K562 (cell line): ENCODE data around the gene ZNF155.

Experiments used
- ELF4 ChIP-seq: fragments of 450-650 bp; formaldehyde crosslinking; IDR thresholded peaks from 2 replicates; pipeline ENCODE4 v1.4.0; 2022; ENCODE audit warnings: missing genetic modification characterization
- ETV6 ChIP-seq, 3 experiments: fragments of 150-350 bp in 1 of 3; sonication (generic) in 1 of 3; formaldehyde crosslinking in 1 of 3; IDR thresholded peaks; 2 replicates each; pipeline versions ENCODE4 v1.6.1 to v1.8.0; 2014 to 2022; ENCODE audit warnings: borderline replicate concordance in 2 of 3, low read depth in 2 of 3, antibody characterized with exemption in 1 of 3, low read length in 1 of 3, mild to moderate bottlenecking in 1 of 3, missing genetic modification reagents in 1 of 3
- JUND ChIP-seq, 2 experiments: IDR thresholded peaks; 2 replicates in 1 of 2; 3 replicates in 1 of 2; pipeline ENCODE4 v1.6.1; 2011; ENCODE audit warnings: borderline replicate concordance in 2 of 2, low read depth in 2 of 2, low read length in 2 of 2, improper control_type of control experiment in 1 of 2, missing biosample characterization in 1 of 2, missing genetic modification characterization in 1 of 2, missing genetic modification reagents in 1 of 2
- PHF20 ChIP-seq: fragments of 450-650 bp; IDR thresholded peaks from 2 replicates; pipeline ENCODE4 v1.6.1; 2018; ENCODE audit not compliant: partially characterized antibody
- POLR2AphosphoS5 ChIP-seq: IDR thresholded peaks from 2 replicates; pipeline ENCODE4 v1.6.1; 2011; ENCODE audit warnings: mild to moderate bottlenecking, low read depth, low read length, moderate library complexity; ENCODE audit not compliant: control insufficient read depth, insufficient read depth
- RHOXF2B ChIP-seq: fragments of 250-450 bp; sonication (Bioruptor Pico); conservative IDR thresholded peaks from 2 replicates; pipeline ENCODE4 v1.5.1; 2021
- SAFB2 ChIP-seq: fragments of 200-400 bp; formaldehyde crosslinking; IDR thresholded peaks from 2 replicates; pipeline ENCODE4 v1.6.1; 2018; ENCODE audit warnings: borderline replicate concordance, low read length, low read depth, moderate library complexity; ENCODE audit not compliant: severe bottlenecking
- SP1 ChIP-seq: sonication (generic); formaldehyde crosslinking; IDR thresholded peaks from 2 replicates; pipeline ENCODE4 v1.8.1; 2022; ENCODE audit warnings: mild to moderate bottlenecking, missing genetic modification reagents
- ZNF584 ChIP-seq: fragments of 200-800 bp; sonication (Bioruptor generic); IDR thresholded peaks from 2 replicates; pipeline ENCODE4 v1.6.1; 2016; ENCODE audit warnings: low read depth, mild to moderate bottlenecking, missing genetic modification characterization, missing compliant biosample characterization

DNA sequence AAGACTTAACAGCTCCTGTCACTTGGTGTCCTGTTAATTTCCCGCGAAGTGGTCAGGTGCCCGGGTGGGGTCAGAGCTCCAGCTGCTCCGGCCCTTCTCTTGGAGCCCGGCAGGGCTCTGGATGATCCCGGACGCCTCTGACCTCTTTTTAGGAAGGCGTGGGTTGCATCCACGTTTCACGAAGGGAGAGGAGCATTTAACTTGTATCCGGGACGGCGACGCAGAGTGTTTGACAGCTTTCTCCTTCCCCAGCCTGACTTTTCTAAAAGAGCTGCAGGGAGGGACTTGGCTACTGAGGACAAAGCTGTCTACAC, 656 bp downstream of the ZNF155 start:
- TF ChIP-seq JUND (IDR thresholded peaks at IDR 0.05; ENCODE audit: borderline replicate concordance, low read depth, low read length) (no peak), JUND (tag; IDR thresholded peaks at IDR 0.05; ENCODE audit: borderline replicate concordance, low read depth, low read length) (no peak), ETV6 (IDR thresholded peaks at IDR 0.05; ENCODE audit: borderline replicate concordance in 1 of 2, low read depth in 2 of 2, low read length in 1 of 2) (no peak), ETV6 (CRISPR knock-in tag; IDR thresholded peaks at IDR 0.05; ENCODE audit: borderline replicate concordance) (no peak), ELF4 (CRISPR knock-in tag) (no peak), PHF20 (no peak), ZNF584 (CRISPR knock-in tag) (no peak), RHOXF2B (CRISPR knock-in tag) (no peak), SAFB2 (no peak), POLR2AphosphoS5 (no peak), SP1 (CRISPR knock-in tag) (no peak)
